Gastroesophageal sphincter (tissue), 3 donors: ENCODE measurements around the gene GPR68.

Experiments used
- CTCF ChIP-seq, 4 experiments: fragments of 200-600 bp in 2 of 4; fragments of 450-650 bp in 2 of 4; sonication (generic) in 1 of 4; IDR thresholded peaks; one replicate each; pipeline ENCODE4 v1.5.1; 2017 to 2019; ENCODE audit warnings: antibody characterized with exemption in 4 of 4, mild to moderate bottlenecking in 2 of 4, moderate library complexity in 2 of 4
- POLR2A ChIP-seq, 2 donors: fragments of 450-650 bp; IDR thresholded peaks; one replicate each; pipeline ENCODE4 v1.6.1; 2017; ENCODE audit warnings: antibody characterized with exemption in 2 of 2, mild to moderate bottlenecking in 2 of 2, moderate library complexity in 1 of 2

DNA sequence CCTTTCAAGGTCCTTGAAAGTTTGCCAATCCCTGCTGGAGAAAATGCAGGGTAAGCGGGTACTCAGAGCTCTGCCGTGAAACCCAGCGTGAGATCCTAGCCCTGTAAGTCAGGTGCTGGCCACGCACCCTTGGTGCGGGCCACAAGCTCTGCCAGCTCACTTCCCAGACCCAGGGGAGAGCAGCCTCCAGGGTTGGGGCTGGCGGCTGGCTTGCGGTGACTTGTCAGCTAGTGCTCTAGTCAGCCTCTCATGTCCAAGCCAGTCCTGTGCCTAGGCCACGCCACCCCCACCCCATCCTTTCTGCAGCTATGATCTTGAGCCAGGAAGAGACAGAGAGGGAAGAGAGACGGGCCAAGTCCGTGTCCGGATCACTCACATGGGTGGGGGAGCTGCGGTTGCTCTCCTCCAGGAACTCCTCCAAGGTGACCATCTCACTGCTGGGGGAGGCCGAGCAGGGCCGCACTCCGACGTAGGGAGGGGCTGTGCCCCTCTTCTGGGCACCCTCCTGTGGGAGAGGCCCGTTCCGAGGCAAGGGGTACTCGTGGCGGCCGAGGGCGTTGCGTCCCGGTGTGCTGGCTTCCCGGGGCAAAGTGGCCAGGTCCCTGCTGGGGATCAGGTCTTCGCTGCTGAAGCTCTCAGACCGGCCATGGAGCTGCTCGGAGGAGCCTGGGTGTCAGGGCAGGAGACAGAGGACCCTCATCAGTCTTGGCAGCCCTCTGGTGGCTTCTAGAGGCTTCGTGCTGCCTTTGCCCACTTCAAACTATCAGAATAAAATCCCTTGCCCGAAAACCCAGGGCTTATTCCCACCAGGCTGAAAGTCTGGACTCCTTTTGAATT, 33.3 kb upstream of the GPR68 start:
- no peak for TF ChIP-seq CTCF (IDR thresholded peaks at IDR 0.05)
- TF ChIP-seq POLR2A (IDR thresholded peaks at IDR 0.05): no peak
